A549 (cell line): ENCODE results near the gene FBN2. TPM values are rescaled to one million over a fixed set of nuclear protein-coding genes. Genes with fewer than 3 reads are reported as not detected.

Source experiments
- ATAC-seq, 2 experiments: fragments of 200-7000 bp in 1 of 2; fragments of >200 bp in 1 of 2; cut with Nextera tagmentation in 1 of 2; cut with Tn5 transposase in 1 of 2; 3 replicates each; pipeline versions ENCODE4 v1.8.0 to v1.9.1; 2018 to 2020; ENCODE audit warnings: mild to moderate bottlenecking in 1 of 2, moderate library complexity in 1 of 2
- CTCF ChIA-PET: fragments of 300-600 bp; sonication (Branson Sonifier 250); formaldehyde crosslinking; extraction: SDS; loops from one replicate; lab custom pipeline; 2021; ENCODE audit warnings: antibody characterized with exemption, inconsistent platforms; lab: Yijun Ruan, JAX
- POLR2A ChIA-PET: fragments of 350-600 bp; formaldehyde crosslinking; extraction: SDS; loops from one replicate; lab custom pipeline; 2021; ENCODE audit warnings: antibody characterized with exemption, inconsistent platforms; lab: Yijun Ruan, JAX
- DNase-seq, 2 experiments: peaks; one replicate each; pipeline versions ENCODE4 v3.0.0 to v3.0.0-alpha.2; 2011 to 2016; ENCODE audit warnings: low read depth in 1 of 2, low spot score in 1 of 2
- FAIRE-seq: peaks from 2 replicates; lab custom pipeline; 2011; peaks lifted over from hg19 to GRCh38; lab: Jason Lieb, UNC
- H3K27ac ChIP-seq, 2 experiments: fragments of >200 bp; sonication (Bioruptor Twin); formaldehyde crosslinking; 3 replicates each; pipeline ENCODE4 v1.5.1; 2016 to 2017
- H3K4me1 ChIP-seq: fragments of >200 bp; sonication (Bioruptor Twin); formaldehyde crosslinking; 3 replicates; pipeline ENCODE4 v1.6.1; 2016
- H3K4me2 ChIP-seq: fragments of >200 bp; sonication (Bioruptor Twin); formaldehyde crosslinking; 3 replicates; pipeline ENCODE4 v1.6.1; 2016
- H3K4me3 ChIP-seq: fragments of >200 bp; sonication (Bioruptor Twin); formaldehyde crosslinking; 3 replicates; pipeline ENCODE4 v1.5.1; 2016
- H3K9me3 ChIP-seq: fragments of >200 bp; sonication (Bioruptor Twin); formaldehyde crosslinking; 3 replicates; pipeline ENCODE4 v1.6.1; 2016
- CBX2 ChIP-seq: fragments of 200-600 bp; sonication (generic); IDR thresholded peaks from 2 replicates; pipeline ENCODE4 v1.6.1; 2016; ENCODE audit warnings: low read depth, mild to moderate bottlenecking, borderline replicate concordance
- CEBPB ChIP-seq, 2 experiments: fragments of >200 bp in 1 of 2; sonication (Bioruptor Twin) in 1 of 2; formaldehyde crosslinking in 1 of 2; IDR thresholded peaks; 2 replicates each; pipeline ENCODE4 v1.6.1; 2012 to 2016
- CHD2 ChIP-seq: fragments of 150-350 bp; IDR thresholded peaks from 2 replicates; pipeline ENCODE4 v1.6.1; 2014; ENCODE audit warnings: low read length; ENCODE audit not compliant: partially characterized antibody
- CHD4 ChIP-seq: fragments of 200-600 bp; sonication (generic); IDR thresholded peaks from 2 replicates; pipeline ENCODE4 v1.6.1; 2016; ENCODE audit warnings: antibody characterized with exemption, mild to moderate bottlenecking, borderline replicate concordance
- EHMT2 ChIP-seq: fragments of 200-600 bp; sonication (generic); IDR thresholded peaks from 2 replicates; pipeline ENCODE4 v1.6.1; 2016; ENCODE audit warnings: antibody characterized with exemption, low read depth, mild to moderate bottlenecking, moderate library complexity
- ELK1 ChIP-seq: fragments of 150-350 bp; IDR thresholded peaks from 2 replicates; pipeline ENCODE4 v1.6.1; 2014; ENCODE audit warnings: low read depth, mild to moderate bottlenecking, low read length
- ESRRA ChIP-seq: fragments of 150-350 bp; IDR thresholded peaks from 2 replicates; pipeline ENCODE4 v1.6.1; 2014; ENCODE audit warnings: mild to moderate bottlenecking, low read length, borderline replicate concordance
- FOSB ChIP-seq: fragments of 250-450 bp; sonication (Bioruptor Pico); IDR thresholded peaks from 2 replicates; pipeline ENCODE4 v1.5.0; 2020; ENCODE audit warnings: mild to moderate bottlenecking, moderate library complexity
- FOXS1 ChIP-seq: fragments of 250-450 bp; sonication (Bioruptor Pico); IDR thresholded peaks from 2 replicates; pipeline ENCODE4 v1.5.0; 2020; ENCODE audit warnings: mild to moderate bottlenecking, moderate library complexity
- HEYL ChIP-seq: fragments of 250-450 bp; sonication (Bioruptor Pico); IDR thresholded peaks from 2 replicates; pipeline ENCODE4 v1.8.0; 2021; ENCODE audit warnings: mild to moderate bottlenecking, moderate library complexity
- HOXA7 ChIP-seq: fragments of 250-450 bp; sonication (Bioruptor Pico); IDR thresholded peaks from 2 replicates; pipeline ENCODE4 v1.5.0; 2020; ENCODE audit warnings: mild to moderate bottlenecking, moderate library complexity
- HOXB13 ChIP-seq: fragments of 250-450 bp; sonication (Bioruptor Pico); IDR thresholded peaks from 2 replicates; pipeline ENCODE4 v1.5.0; 2020; ENCODE audit warnings: low read depth, mild to moderate bottlenecking, moderate library complexity
- JUNB ChIP-seq: fragments of >200 bp; sonication (Bioruptor Twin); formaldehyde crosslinking; IDR thresholded peaks from 2 replicates; pipeline ENCODE4 v1.6.1; 2016
- MAZ ChIP-seq: fragments of 150-350 bp; IDR thresholded peaks from 2 replicates; pipeline ENCODE4 v1.6.1; 2014; ENCODE audit warnings: antibody characterized with exemption, low read depth, low read length, borderline replicate concordance
- MYC ChIP-seq: IDR thresholded peaks from 2 replicates; pipeline ENCODE4 v1.6.1; 2012; ENCODE audit warnings: mild to moderate bottlenecking, inconsistent platforms, low read length, improper control_type of control experiment, borderline replicate concordance
- NPAS2 ChIP-seq: fragments of 250-450 bp; sonication (Bioruptor Pico); IDR thresholded peaks from 2 replicates; pipeline ENCODE4 v1.8.0; 2022; ENCODE audit warnings: mild to moderate bottlenecking, moderate library complexity, borderline replicate concordance
- POLR2AphosphoS2 ChIP-seq: conservative IDR thresholded peaks from 2 replicates; pipeline ENCODE4 v1.6.1; 2012; ENCODE audit warnings: low read length, improper control_type of control experiment, inconsistent platforms
- RAD21 ChIP-seq, 2 experiments: fragments of >200 bp in 1 of 2; sonication (Bioruptor Twin) in 1 of 2; formaldehyde crosslinking in 1 of 2; IDR thresholded peaks in 1 of 2; conservative IDR thresholded peaks in 1 of 2; 2 replicates in 1 of 2; 3 replicates in 1 of 2; pipeline ENCODE4 v1.6.1; 2012 to 2018; ENCODE audit warnings: inconsistent platforms in 1 of 2
- RFX5 ChIP-seq: fragments of 450-650 bp; IDR thresholded peaks from 2 replicates; pipeline ENCODE4 v1.7.1; 2014; ENCODE audit warnings: antibody characterized with exemption, mild to moderate bottlenecking, moderate library complexity
- RNF2 ChIP-seq: fragments of 200-600 bp; sonication (generic); IDR thresholded peaks from 2 replicates; pipeline ENCODE4 v1.6.1; 2016; ENCODE audit warnings: low read depth, mild to moderate bottlenecking, antibody characterized with exemption, moderate library complexity, borderline replicate concordance
- SMC3 ChIP-seq: fragments of >200 bp; sonication (Bioruptor Twin); formaldehyde crosslinking; IDR thresholded peaks from 3 replicates; pipeline ENCODE4 v1.6.1; 2018; ENCODE audit warnings: inconsistent platforms
- TFCP2L1 ChIP-seq: fragments of 250-450 bp; sonication (Bioruptor Pico); IDR thresholded peaks from 2 replicates; pipeline ENCODE4 v1.5.0; 2021; ENCODE audit warnings: mild to moderate bottlenecking
- TP53 ChIP-seq: fragments of 250-450 bp; sonication (Bioruptor Pico); IDR thresholded peaks from 2 replicates; pipeline ENCODE4 v1.5.0; 2021; ENCODE audit warnings: mild to moderate bottlenecking, moderate library complexity
- ZC3H11A ChIP-seq: fragments of 450-650 bp; IDR thresholded peaks from 2 replicates; pipeline ENCODE4 v1.6.1; 2014; ENCODE audit warnings: antibody characterized with exemption, mild to moderate bottlenecking
- ZNF302 ChIP-seq: fragments of 250-450 bp; sonication (Bioruptor Pico); IDR thresholded peaks from 2 replicates; pipeline ENCODE4 v1.9.0; 2021; ENCODE audit warnings: inconsistent platforms, mild to moderate bottlenecking, moderate library complexity
- WGBS: methylation state at CpG from one replicate; pipeline ENCODE4 v1.1.6; 2017; ENCODE audit errors: missing lambda C conversion rate; 5-methylcytosine and 5-hydroxymethylcytosine counted together
- polyA plus RNA-seq, 4 experiments: library from polyadenylated mRNA; depleted of rRNA in 3 of 4; stranded (reverse); fragments of >200 nt; fragmentation: RNase III in 1 of 4; extraction: RNeasy Plus Mini Kit Qiagen cat#74134 plus additional on column Dnase treatment in 1 of 4; gene quantifications; 2 replicates in 3 of 4; 3 replicates in 1 of 4; pipeline ENCODE4 v1.2.3, GENCODE V29; 2011 to 2017
- TF ChIP-seq, protein P1 (sequence below): fragments of 200-600 bp; sonication (generic); IDR thresholded peaks from 2 replicates; pipeline ENCODE4 v1.6.1; 2016; ENCODE audit warnings: antibody characterized with exemption, mild to moderate bottlenecking, moderate library complexity
- TF ChIP-seq, protein P2 (sequence below): fragments of 250-450 bp; sonication (Bioruptor Pico); IDR thresholded peaks from 2 replicates; pipeline ENCODE4 v1.5.0; 2020; ENCODE audit warnings: low read depth, mild to moderate bottlenecking, moderate library complexity

FBN2 gene
- polyA plus RNA-seq, 2 of the 4 experiments (the other 2 are of a cell fraction) = 22.2 to 22.7 TPM

DNA sequence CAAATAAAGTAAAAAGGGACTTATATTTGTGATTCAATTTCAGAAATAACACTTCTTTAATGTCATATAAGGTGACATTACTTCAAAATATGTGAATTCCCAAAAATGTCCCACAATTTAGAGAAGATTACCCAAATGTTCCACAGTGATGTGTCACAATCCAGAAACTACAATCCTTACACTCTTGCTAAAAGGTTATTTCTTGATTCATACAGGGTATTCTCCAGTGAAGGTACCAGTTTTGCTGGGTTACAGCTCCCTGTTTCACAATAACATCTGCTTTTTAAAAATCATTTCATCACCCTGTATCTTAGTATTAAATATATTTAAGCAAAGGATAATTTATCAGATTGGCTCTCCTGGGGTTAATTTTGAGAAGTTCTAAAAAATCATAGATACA, 11.0 kb downstream of the FBN2 start:
- Histone ChIP-seq H3K27ac (no peak overlapping the region), H3K4me1 (no peaks in the 10 kb centered on the region), H3K4me2 (no peak overlapping the region)
- CTCF ChIA-PET = no interaction called here
- TF ChIP-seq HEYL (CRISPR knock-in tag) = no peak
- TF ChIP-seq FOXS1 = no peak
- no peak for TF ChIP-seq CHD2
- TF ChIP-seq ELK1 = no peak
- no peak for TF ChIP-seq HOXB13
- TF ChIP-seq ESRRA = no peak
- no peak for TF ChIP-seq MAZ
- TF ChIP-seq, protein P1, sequence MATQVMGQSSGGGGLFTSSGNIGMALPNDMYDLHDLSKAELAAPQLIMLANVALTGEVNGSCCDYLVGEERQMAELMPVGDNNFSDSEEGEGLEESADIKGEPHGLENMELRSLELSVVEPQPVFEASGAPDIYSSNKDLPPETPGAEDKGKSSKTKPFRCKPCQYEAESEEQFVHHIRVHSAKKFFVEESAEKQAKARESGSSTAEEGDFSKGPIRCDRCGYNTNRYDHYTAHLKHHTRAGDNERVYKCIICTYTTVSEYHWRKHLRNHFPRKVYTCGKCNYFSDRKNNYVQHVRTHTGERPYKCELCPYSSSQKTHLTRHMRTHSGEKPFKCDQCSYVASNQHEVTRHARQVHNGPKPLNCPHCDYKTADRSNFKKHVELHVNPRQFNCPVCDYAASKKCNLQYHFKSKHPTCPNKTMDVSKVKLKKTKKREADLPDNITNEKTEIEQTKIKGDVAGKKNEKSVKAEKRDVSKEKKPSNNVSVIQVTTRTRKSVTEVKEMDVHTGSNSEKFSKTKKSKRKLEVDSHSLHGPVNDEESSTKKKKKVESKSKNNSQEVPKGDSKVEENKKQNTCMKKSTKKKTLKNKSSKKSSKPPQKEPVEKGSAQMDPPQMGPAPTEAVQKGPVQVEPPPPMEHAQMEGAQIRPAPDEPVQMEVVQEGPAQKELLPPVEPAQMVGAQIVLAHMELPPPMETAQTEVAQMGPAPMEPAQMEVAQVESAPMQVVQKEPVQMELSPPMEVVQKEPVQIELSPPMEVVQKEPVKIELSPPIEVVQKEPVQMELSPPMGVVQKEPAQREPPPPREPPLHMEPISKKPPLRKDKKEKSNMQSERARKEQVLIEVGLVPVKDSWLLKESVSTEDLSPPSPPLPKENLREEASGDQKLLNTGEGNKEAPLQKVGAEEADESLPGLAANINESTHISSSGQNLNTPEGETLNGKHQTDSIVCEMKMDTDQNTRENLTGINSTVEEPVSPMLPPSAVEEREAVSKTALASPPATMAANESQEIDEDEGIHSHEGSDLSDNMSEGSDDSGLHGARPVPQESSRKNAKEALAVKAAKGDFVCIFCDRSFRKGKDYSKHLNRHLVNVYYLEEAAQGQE = no peak
- no peak for TF ChIP-seq ZC3H11A
- TF ChIP-seq CHD4 = no peak
- no peak for TF ChIP-seq TFCP2L1 (CRISPR knock-in tag)
- TF ChIP-seq MYC = no peak
- TF ChIP-seq TP53 (CRISPR knock-in tag) = no peak
- no peak for TF ChIP-seq EHMT2
- TF ChIP-seq CEBPB (IDR thresholded peaks at IDR 0.05) = no peak
- TF ChIP-seq NPAS2 (CRISPR knock-in tag) = no peak
- TF ChIP-seq RNF2 = no peak
- TF ChIP-seq, protein P2, sequence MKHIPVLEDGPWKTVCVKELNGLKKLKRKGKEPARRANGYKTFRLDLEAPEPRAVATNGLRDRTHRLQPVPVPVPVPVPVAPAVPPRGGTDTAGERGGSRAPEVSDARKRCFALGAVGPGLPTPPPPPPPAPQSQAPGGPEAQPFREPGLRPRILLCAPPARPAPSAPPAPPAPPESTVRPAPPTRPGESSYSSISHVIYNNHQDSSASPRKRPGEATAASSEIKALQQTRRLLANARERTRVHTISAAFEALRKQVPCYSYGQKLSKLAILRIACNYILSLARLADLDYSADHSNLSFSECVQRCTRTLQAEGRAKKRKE (CRISPR knock-in tag) = no peak
- TF ChIP-seq, all 56 proteins: peak for 0
- DNase-seq (no peak), FAIRE-seq (no peak), ATAC-seq (no peak)
- POLR2A ChIA-PET = no interaction called here
- no peaks in the 10 kb centered on the region for H3K9me3 ChIP-seq
- H3K4me3 ChIP-seq = no peak overlapping the region

- ChIA-PET POLR2A (no interaction called here), CTCF (no interaction called here)
- H3K4me3 ChIP-seq = no peak overlapping the region
- no peak overlapping the region for H3K4me2 ChIP-seq
- ATAC-seq (no peak), DNase-seq (no peak), FAIRE-seq (no peak)
- H3K4me1 ChIP-seq = no peaks in the 10 kb centered on the region
- H3K9me3 ChIP-seq = no peaks in the 10 kb centered on the region
- 65% methylated on average over 5 of the region's 5 CpGs for WGBS
- no peak overlapping the region for H3K27ac ChIP-seq
- TF ChIP-seq HOXA7 (CRISPR knock-in tag) (no peak), MYC (no peak), RNF2 (no peak), JUNB (no peak), POLR2AphosphoS2 (no peak), FOSB (no peak), RFX5 (no peak), TFCP2L1 (CRISPR knock-in tag) (no peak), CBX2 (no peak), RAD21 (conservative IDR thresholded peaks at IDR 0.05 in 1 of 2, IDR thresholded peaks at IDR 0.05 in 1 of 2) (no peak), ZNF302 (CRISPR knock-in tag) (no peak), SMC3 (no peak), HOXB13 (no peak), CEBPB (IDR thresholded peaks at IDR 0.05) (no peak)
- TF ChIP-seq, protein P1 = no peak
- TF ChIP-seq, protein P2 (CRISPR knock-in tag) = no peak
Observed at GRCh38 chr5:128522336-128522735, 15.7 kb downstream of the FBN2 start.
